C4-2B (cell line): ENCODE results near the gene AFF2.

ENCODE experiments used
- CTCF ChIP-seq: fragments of 450-650 bp; conservative IDR thresholded peaks from 2 replicates; pipeline ENCODE4 v1.5.1; 2017; ENCODE audit warnings: mild to moderate bottlenecking
- ZFX ChIP-seq: fragments of 450-650 bp; IDR thresholded peaks from 2 replicates; pipeline ENCODE4 v1.6.1; 2017

- no peak for TF ChIP-seq CTCF
- no peak for TF ChIP-seq ZFX
These were observed 92.7 kb downstream of the AFF2 start for GRCh38 chrX:148593146-148593545.
